Endothelial cell of umbilical vein (primary cell): ENCODE measurements around the gene LILRA5. TPM values are rescaled to one million over a fixed set of nuclear protein-coding genes. Genes with fewer than 3 reads are reported as not detected.

Experiments used
- BruUV-seq: library from RNA; stranded (reverse); fragments of 400-500 nt; replicated peaks from 2 replicates; lab custom pipeline; 2021; lab: Mats Ljungman, UMichigan
- CTCF ChIA-PET: fragments of 300-600, 350-600 bp; sonication (Branson Sonifier 250); formaldehyde crosslinking; loops from one replicate; lab custom pipeline; 2021; ENCODE audit warnings: antibody characterized with exemption, inconsistent platforms; lab: Charles Lee
- POLR2A ChIA-PET: fragments of 300-600, 350-600 bp; sonication (Branson Sonifier 250); formaldehyde crosslinking; loops from one replicate; lab custom pipeline; 2021; ENCODE audit warnings: antibody characterized with exemption, inconsistent platforms; lab: Charles Lee
- DNase-seq: peaks from one replicate; pipeline ENCODE4 v3.0.0-alpha.2; 2011; ENCODE audit warnings: low read depth, low spot score
- FAIRE-seq: peaks from 2 replicates; lab custom pipeline; 2011; peaks lifted over from hg19 to GRCh38; lab: Jason Lieb, UNC
- H2AFZ ChIP-seq: 2 replicates; pipeline ENCODE4 v1.6.0; 2012; ENCODE audit warnings: low read depth, low read length, control low read depth, inconsistent platforms
- H3K27ac ChIP-seq: 2 replicates; pipeline ENCODE4 v1.5.1; 2011; ENCODE audit warnings: low read depth, mild to moderate bottlenecking, control low read depth, low read length, moderate library complexity; ENCODE audit not compliant: insufficient read depth
- H3K27me3 ChIP-seq, 2 experiments: 2 replicates each; pipeline versions ENCODE4 v1.6.0 to v1.6.1; 2011; ENCODE audit warnings: low read length in 2 of 2, mixed read lengths in 1 of 2; ENCODE audit not compliant: control insufficient read depth in 2 of 2, insufficient read depth in 2 of 2
- H3K36me3 ChIP-seq, 2 experiments: 2 replicates in 1 of 2; 3 replicates in 1 of 2; pipeline ENCODE4 v1.5.1; 2011; ENCODE audit warnings: low read length in 2 of 2, mild to moderate bottlenecking in 1 of 2, moderate library complexity in 1 of 2; ENCODE audit not compliant: control insufficient read depth in 2 of 2, insufficient read depth in 2 of 2; ENCODE audit errors: extremely low read depth in 1 of 2
- H3K4me1 ChIP-seq: 3 replicates; pipeline ENCODE4 v1.5.1; 2011; ENCODE audit warnings: mild to moderate bottlenecking, low read length; ENCODE audit not compliant: control insufficient read depth, insufficient read depth; ENCODE audit errors: extremely low read depth
- H3K4me2 ChIP-seq: 2 replicates; pipeline ENCODE4 v1.6.1; 2011; ENCODE audit warnings: low read length, control low read depth, mixed read lengths; ENCODE audit not compliant: insufficient read depth
- H3K4me3 ChIP-seq, 3 experiments: fragments of 200-600 bp in 1 of 3; sonication (generic), shearing (Covaris generic) in 1 of 3; replicated peaks in 1 of 3; 2 replicates each; pipeline ENCODE4 v1.5.1; 2011 to 2016; ENCODE audit warnings: control low read depth in 3 of 3, low read length in 3 of 3, mild to moderate bottlenecking in 2 of 3, inconsistent platforms in 1 of 3, low read depth in 1 of 3, moderate library complexity in 1 of 3; ENCODE audit not compliant: insufficient read depth in 1 of 3
- H3K79me2 ChIP-seq: 2 replicates; pipeline ENCODE4 v1.6.0; 2012; ENCODE audit warnings: low read length, inconsistent platforms; ENCODE audit not compliant: control insufficient read depth, insufficient read depth
- H3K9ac ChIP-seq: replicated peaks from 2 replicates; pipeline ENCODE3; 2011; ENCODE audit warnings: low read length, control low read depth; ENCODE audit not compliant: insufficient read depth; ENCODE audit errors: extremely low read depth
- H3K9me1 ChIP-seq: replicated peaks from 3 replicates; pipeline ENCODE4 v1.6.0; 2011; ENCODE audit warnings: mild to moderate bottlenecking, low read length; ENCODE audit not compliant: control insufficient read depth, insufficient read depth; ENCODE audit errors: extremely low read depth
- H3K9me3 ChIP-seq: replicated peaks from 2 replicates; pipeline ENCODE4 v1.5.1; 2012; ENCODE audit warnings: low read length, inconsistent platforms; ENCODE audit not compliant: control insufficient read depth, insufficient read depth
- H4K20me1 ChIP-seq: replicated peaks from 2 replicates; pipeline ENCODE3; 2011; ENCODE audit warnings: mild to moderate bottlenecking, low read length; ENCODE audit not compliant: control insufficient read depth, insufficient read depth; ENCODE audit errors: extremely low read depth
- FOS ChIP-seq: IDR thresholded peaks from 2 replicates; pipeline ENCODE4 v1.6.1; 2011; ENCODE audit warnings: mild to moderate bottlenecking, low read length, moderate library complexity, borderline replicate concordance; ENCODE audit not compliant: insufficient read depth
- GATA2 ChIP-seq: IDR thresholded peaks from 2 replicates; pipeline ENCODE4 v1.7.0; 2011; ENCODE audit warnings: low read depth, mild to moderate bottlenecking, moderate library complexity, mixed read lengths, low read length; ENCODE audit not compliant: insufficient read length, insufficient read depth
- MYC ChIP-seq: IDR thresholded peaks from one replicate; pipeline ENCODE4 v1.6.1; 2011; ENCODE audit warnings: mild to moderate bottlenecking, low read depth, low read length
- POLR2A ChIP-seq: IDR thresholded peaks from 2 replicates; pipeline ENCODE4 v1.6.1; 2012; ENCODE audit warnings: low read depth, mild to moderate bottlenecking, control low read depth, low read length
- POLR2AphosphoS5 ChIP-seq: IDR thresholded peaks from 2 replicates; pipeline ENCODE4 v1.6.1; 2012; ENCODE audit warnings: low read depth, mild to moderate bottlenecking, control low read depth, low read length, moderate library complexity; ENCODE audit not compliant: insufficient read depth
- dilution Hi-C: fragments of 300-500 bp; cut with MboI; formaldehyde crosslinking; loops from one replicate; pipeline ENCODE4 v1.15.0; 2019; ENCODE audit warnings: low sequenced_read_pairs; ENCODE audit not compliant: extremely low pct_ligation_motif_present
- intact Hi-C: fragments of 100-400 bp; cut with micrococcal nuclease; formaldehyde crosslinking; loops from one replicate; pipeline ENCODE4 v1.10.0; 2022
- polyA plus RNA-seq, 4 experiments: library from polyadenylated mRNA; depleted of rRNA in 3 of 4; stranded (reverse) in 3 of 4; unstranded in 1 of 4; fragments of >200 nt; gene quantifications; 2 replicates each; pipeline versions ENCODE4 v1.2.1 to v1.2.3, GENCODE V29; 2011 to 2012; ENCODE audit warnings: missing spikeins in 1 of 4
- total RNA-seq: library from RNA; stranded (reverse); gene quantifications from 2 replicates; pipeline ENCODE4 v1.2.3, GENCODE V29; 2021
- TF ChIP-seq, protein P1 (sequence below), 2 donors: IDR thresholded peaks; 1 replicate in 1 of 2; 2 replicates in 1 of 2; pipeline ENCODE4 v1.5.1; 2011; ENCODE audit warnings: low read length in 2 of 2, mild to moderate bottlenecking in 2 of 2, moderate library complexity in 2 of 2, control low read depth in 1 of 2, inconsistent platforms in 1 of 2, low read depth in 1 of 2; ENCODE audit not compliant: insufficient read depth in 1 of 2; ENCODE audit errors: extremely low read depth in 1 of 2

Gene LILRA5
- total and polyA plus RNA-seq, 2 donors (not counting 3 experiments of a cell fraction or from before 2014, with no cell fraction given), result not detected

DNA sequence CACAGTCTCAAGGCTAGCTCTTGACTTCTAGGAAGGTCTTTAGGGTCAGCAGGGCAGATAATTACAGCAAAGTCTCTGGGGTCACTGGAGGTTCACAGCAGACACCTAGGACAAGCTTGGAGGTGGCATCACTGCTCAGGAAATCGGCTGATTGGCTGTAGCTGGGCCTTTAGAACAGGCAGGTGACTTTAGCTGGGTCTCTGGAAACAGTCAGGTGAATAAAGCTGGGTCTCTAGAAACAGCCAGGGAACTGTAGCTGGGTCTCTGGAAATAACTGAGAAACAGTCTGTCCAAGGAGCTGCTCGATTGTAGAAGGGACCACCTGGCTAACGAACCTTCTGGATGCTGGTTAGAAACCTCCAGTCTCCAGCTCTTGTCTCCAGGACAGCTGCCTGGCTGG lies 41.8 kb upstream of the LILRA5 start:
- Histone ChIP-seq H3K27me3 (no peaks in the 10 kb centered on the region), H3K79me2 (no peaks in the 10 kb centered on the region), H3K4me3 (no peak overlapping the region), H3K4me2 (no peak overlapping the region), H2AFZ (no peak overlapping the region), H3K27ac (no peak overlapping the region), H4K20me1 (no peaks in the 10 kb centered on the region), H3K9ac (no peak overlapping the region), H3K4me1 (no peaks in the 10 kb centered on the region), H3K36me3 (no peaks in the 10 kb centered on the region), H3K9me3 (no peaks in the 10 kb centered on the region), H3K9me1 (no peaks in the 10 kb centered on the region)
- intact Hi-C loops, result loop anchor here (5.0 kb wide), 1 partner anchor 38 kb away; no protein-coding TSS in a partner anchor
- no TSS peak for BruUV-seq
- TF ChIP-seq POLR2AphosphoS5, result no peak
- TF ChIP-seq, protein P1, sequence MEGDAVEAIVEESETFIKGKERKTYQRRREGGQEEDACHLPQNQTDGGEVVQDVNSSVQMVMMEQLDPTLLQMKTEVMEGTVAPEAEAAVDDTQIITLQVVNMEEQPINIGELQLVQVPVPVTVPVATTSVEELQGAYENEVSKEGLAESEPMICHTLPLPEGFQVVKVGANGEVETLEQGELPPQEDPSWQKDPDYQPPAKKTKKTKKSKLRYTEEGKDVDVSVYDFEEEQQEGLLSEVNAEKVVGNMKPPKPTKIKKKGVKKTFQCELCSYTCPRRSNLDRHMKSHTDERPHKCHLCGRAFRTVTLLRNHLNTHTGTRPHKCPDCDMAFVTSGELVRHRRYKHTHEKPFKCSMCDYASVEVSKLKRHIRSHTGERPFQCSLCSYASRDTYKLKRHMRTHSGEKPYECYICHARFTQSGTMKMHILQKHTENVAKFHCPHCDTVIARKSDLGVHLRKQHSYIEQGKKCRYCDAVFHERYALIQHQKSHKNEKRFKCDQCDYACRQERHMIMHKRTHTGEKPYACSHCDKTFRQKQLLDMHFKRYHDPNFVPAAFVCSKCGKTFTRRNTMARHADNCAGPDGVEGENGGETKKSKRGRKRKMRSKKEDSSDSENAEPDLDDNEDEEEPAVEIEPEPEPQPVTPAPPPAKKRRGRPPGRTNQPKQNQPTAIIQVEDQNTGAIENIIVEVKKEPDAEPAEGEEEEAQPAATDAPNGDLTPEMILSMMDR (IDR thresholded peaks at IDR 0.05; ENCODE audit: extremely low read depth in 1 of 2, insufficient read depth in 1 of 2, low read depth in 1 of 2, low read length in 2 of 2), result no peak
- no peak for TF ChIP-seq POLR2A
- no peak for DNase-seq
- dilution Hi-C loops, result no loop called here
- ChIA-PET POLR2A (no interaction called here), CTCF (interaction anchor here (1.2 to 1.5 kb wide), 2 partner anchors 9 to 89 kb away, joined by 3 to 6 read pairs; no protein-coding TSS in a partner anchor)
- no peak for FAIRE-seq

DNA sequence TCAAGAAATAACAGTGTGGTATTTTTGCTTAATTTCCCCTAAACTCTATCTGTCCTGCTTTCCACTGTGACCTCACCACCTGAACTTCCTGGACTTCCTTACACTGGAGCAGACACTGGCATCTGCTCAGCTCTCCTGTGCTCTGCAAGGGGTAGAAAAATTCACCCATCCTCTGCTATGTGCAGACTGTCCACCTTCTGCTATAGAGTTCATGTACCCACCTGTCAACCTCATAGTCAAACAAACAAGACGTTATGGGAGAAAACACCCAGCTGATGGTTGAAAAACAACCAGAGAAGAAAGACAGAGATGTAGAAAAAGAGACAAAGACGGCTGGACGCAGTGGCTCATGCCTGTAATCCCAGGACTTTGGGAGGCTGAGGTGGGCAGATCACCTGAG lies 39.6 kb upstream of the LILRA5 start:
- no TSS peak for BruUV-seq
- no peak overlapping the region for H3K27ac ChIP-seq
- H3K9ac ChIP-seq, result no peak overlapping the region
- no peaks in the 10 kb centered on the region for H3K9me3 ChIP-seq
- H3K4me3 ChIP-seq, result no peak overlapping the region
- TF ChIP-seq MYC (no peak), FOS (no peak), POLR2A (no peak), GATA2 (no peak)
- no peaks in the 10 kb centered on the region for H3K36me3 ChIP-seq
- POLR2A ChIA-PET, result no interaction called here
- intact Hi-C loops (no loop called here), dilution Hi-C loops (no loop called here)
- H2AFZ ChIP-seq, result no peak overlapping the region
- no peaks in the 10 kb centered on the region for H3K4me1 ChIP-seq
- no peak overlapping the region for H3K4me2 ChIP-seq
- no peaks in the 10 kb centered on the region for H3K27me3 ChIP-seq
- no peaks in the 10 kb centered on the region for H4K20me1 ChIP-seq
- no peaks in the 10 kb centered on the region for H3K9me1 ChIP-seq
- CTCF ChIA-PET, result no interaction called here
- DNase-seq (no peak), FAIRE-seq (no peak)
- H3K79me2 ChIP-seq, result no peaks in the 10 kb centered on the region
